ENCODE measurements around the gene SETD1A. TPM values are rescaled to one million over a fixed set of nuclear protein-coding genes. Genes with fewer than 3 reads are reported as not detected.

Gene SETD1A
- total and polyA plus RNA-seq, 2 donors from 2014 or later = 4.8 to 18.8 TPM

GRCh38 chr16:30930160-30930571, 27.4 kb upstream of the SETD1A start:
- TF ChIP-seq CTCF (IDR thresholded peaks at IDR 0.05; ENCODE audit: borderline replicate concordance, extremely low read depth, insufficient read depth) = no peak
- H3K9ac ChIP-seq (ENCODE audit: low read length in 3 of 3) = no peak overlapping the region
- FAIRE-seq (no peak), DNase-seq (peak in 2 of 5 donors; percentile 59 to 78)
- intact Hi-C loops (cut with DNase I) = no loop called here
- H3K27me3 ChIP-seq (ENCODE audit: control insufficient read depth, insufficient read depth, low read length) = no peaks in the 10 kb centered on the region
- H3K4me1 ChIP-seq (ENCODE audit: control insufficient read depth in 2 of 3, insufficient read depth in 2 of 3, low read depth in 1 of 3, low read length in 3 of 3) = peaks cover 0 to under 1% (median 0%) of the 10 kb centered on the region in 3 donors
- H3K36me3 ChIP-seq (ENCODE audit: control insufficient read depth in 2 of 3, insufficient read depth in 3 of 3, low read length in 3 of 3) = peaks cover 2 to 15% (median 9%) of the 10 kb centered on the region in 3 donors
- H3K27ac ChIP-seq (ENCODE audit: low read depth in 2 of 2, low read length in 2 of 2) = no peak overlapping the region
- no peak overlapping the region for H3K4me3 ChIP-seq (ENCODE audit: low read length in 3 of 3)
- H3K9me3 ChIP-seq (ENCODE audit: control insufficient read depth in 2 of 3, insufficient read depth in 1 of 3, low read length in 3 of 3) = no peaks in the 10 kb centered on the region

- no peaks in the 10 kb centered on the region for H3K27me3 ChIP-seq (ENCODE audit: control insufficient read depth, insufficient read depth, low read length)
- FAIRE-seq (no peak), DNase-seq (no peak)
- H3K9me3 ChIP-seq (ENCODE audit: control insufficient read depth in 2 of 3, insufficient read depth in 1 of 3, low read length in 3 of 3) = no peaks in the 10 kb centered on the region
- intact Hi-C loops (cut with DNase I) = no loop called here
- H3K9ac ChIP-seq (ENCODE audit: low read length in 3 of 3) = no peak overlapping the region
- H3K36me3 ChIP-seq (ENCODE audit: control insufficient read depth in 2 of 3, insufficient read depth in 3 of 3, low read length in 3 of 3) = peaks cover 2 to 15% (median 13%) of the 10 kb centered on the region in 3 donors
- H3K27ac ChIP-seq (ENCODE audit: low read depth in 2 of 2, low read length in 2 of 2) = no peak overlapping the region
- H3K4me1 ChIP-seq (ENCODE audit: control insufficient read depth in 2 of 3, insufficient read depth in 2 of 3, low read depth in 1 of 3, low read length in 3 of 3) = peaks cover 0 to 2% (median 0%) of the 10 kb centered on the region in 3 donors
- H3K4me3 ChIP-seq (ENCODE audit: low read length in 3 of 3) = no peak overlapping the region
- TF ChIP-seq CTCF (IDR thresholded peaks at IDR 0.05; ENCODE audit: borderline replicate concordance, extremely low read depth, insufficient read depth) = no peak
Measured at GRCh38 chr16:30931068-30931650, 26.4 kb upstream of the SETD1A start.

- no peak overlapping the region for H3K9ac ChIP-seq (ENCODE audit: low read length in 3 of 3)
- intact Hi-C loops (cut with DNase I) = no loop called here
- no peaks in the 10 kb centered on the region for H3K9me3 ChIP-seq (ENCODE audit: control insufficient read depth in 2 of 3, insufficient read depth in 1 of 3, low read length in 3 of 3)
- no peaks in the 10 kb centered on the region for H3K27me3 ChIP-seq (ENCODE audit: control insufficient read depth, insufficient read depth, low read length)
- FAIRE-seq (no peak), DNase-seq (no peak)
- H3K36me3 ChIP-seq (ENCODE audit: control insufficient read depth in 2 of 3, insufficient read depth in 3 of 3, low read length in 3 of 3) = peaks cover 2 to 15% (median 13%) of the 10 kb centered on the region in 3 donors
- TF ChIP-seq CTCF (IDR thresholded peaks at IDR 0.05; ENCODE audit: borderline replicate concordance, extremely low read depth, insufficient read depth) = peak; percentile 35
- H3K27ac ChIP-seq (ENCODE audit: low read depth in 2 of 2, low read length in 2 of 2) = no peak overlapping the region
- H3K4me3 ChIP-seq (ENCODE audit: low read length in 3 of 3) = no peak overlapping the region
- H3K4me1 ChIP-seq (ENCODE audit: control insufficient read depth in 2 of 3, insufficient read depth in 2 of 3, low read depth in 1 of 3, low read length in 3 of 3) = peaks cover 0 to 2% (median 0%) of the 10 kb centered on the region in 3 donors
Measured at GRCh38 chr16:30934827-30935557, 22.6 kb upstream of the SETD1A start.

Measured in kidney (tissue), 14 donors.